Measurements from ENCODE around the gene SLC4A3.
A peak's percentile ranks its signal among the peaks of the same experiment; 100 is the strongest.

Gene SLC4A3

GRCh38 chr2:219627103-219628100 lies at the start of gene SLC4A3:
SLC4A3 (plus strand) TSS chr2:219627630; CDS start chr2:219627993, 363 bp downstream.
- no peak for DNase-seq (ENCODE audit: low read depth)

- no peak for DNase-seq (ENCODE audit: low read depth)
These were observed 48.4 kb upstream of the SLC4A3 start for GRCh38 chr2:219578811-219579613.

- no peak for DNase-seq (ENCODE audit: low read depth)
These were observed 46.1 kb upstream of the SLC4A3 start for GRCh38 chr2:219581346-219581745.

- no peak for DNase-seq (ENCODE audit: low read depth)
These were observed 36.3 kb upstream of the SLC4A3 start for GRCh38 chr2:219591091-219591490.

- DNase-seq (ENCODE audit: low read depth): no peak
These were observed 34.7 kb upstream of the SLC4A3 start for GRCh38 chr2:219592736-219593135.

- DNase-seq (ENCODE audit: low read depth): no peak
These were observed 34.3 kb upstream of the SLC4A3 start for GRCh38 chr2:219593154-219593553.

- DNase-seq (ENCODE audit: low read depth): no peak
These were observed 32.2 kb upstream of the SLC4A3 start for GRCh38 chr2:219595256-219595655.

- no peak for DNase-seq (ENCODE audit: low read depth)
These were observed 30.4 kb upstream of the SLC4A3 start for GRCh38 chr2:219596954-219597551.

- peak; percentile 96 for DNase-seq (ENCODE audit: low read depth)
These were observed 29.7 kb upstream of the SLC4A3 start, which contains the start of gene STK11IP for GRCh38 chr2:219597552-219598307. STK11IP (plus strand) TSS chr2:219597857; CDS start chr2:219598120, 263 bp downstream.

- DNase-seq (ENCODE audit: low read depth): no peak
These were observed 28.9 kb upstream of the SLC4A3 start for GRCh38 chr2:219598308-219599078.

GRCh38 chr2:219603771-219604170 lies 23.7 kb upstream of the SLC4A3 start:
- DNase-seq (ENCODE audit: low read depth): no peak

GRCh38 chr2:219605607-219605954 lies 21.8 kb upstream of the SLC4A3 start:
- DNase-seq (ENCODE audit: low read depth): no peak

GRCh38 chr2:219607931-219608330 lies 19.5 kb upstream of the SLC4A3 start:
- no peak for DNase-seq (ENCODE audit: low read depth)

GRCh38 chr2:219608399-219608964 lies 18.9 kb upstream of the SLC4A3 start:
- no peak for DNase-seq (ENCODE audit: low read depth)

- DNase-seq (ENCODE audit: low read depth): no peak
These were observed 18.2 kb upstream of the SLC4A3 start for GRCh38 chr2:219609149-219609750.

GRCh38 chr2:219611306-219611705 lies 16.1 kb upstream of the SLC4A3 start:
- DNase-seq (ENCODE audit: low read depth): no peak

- DNase-seq (ENCODE audit: low read depth): no peak
These were observed 15.4 kb upstream of the SLC4A3 start for GRCh38 chr2:219611866-219612576.

- no peak for DNase-seq (ENCODE audit: low read depth)
These were observed 14.7 kb upstream of the SLC4A3 start for GRCh38 chr2:219612577-219613286.

Data from fibroblast of the conjunctiva (primary cell).